ENCODE results near the gene KNSTRN.

KNSTRN gene

DNA sequence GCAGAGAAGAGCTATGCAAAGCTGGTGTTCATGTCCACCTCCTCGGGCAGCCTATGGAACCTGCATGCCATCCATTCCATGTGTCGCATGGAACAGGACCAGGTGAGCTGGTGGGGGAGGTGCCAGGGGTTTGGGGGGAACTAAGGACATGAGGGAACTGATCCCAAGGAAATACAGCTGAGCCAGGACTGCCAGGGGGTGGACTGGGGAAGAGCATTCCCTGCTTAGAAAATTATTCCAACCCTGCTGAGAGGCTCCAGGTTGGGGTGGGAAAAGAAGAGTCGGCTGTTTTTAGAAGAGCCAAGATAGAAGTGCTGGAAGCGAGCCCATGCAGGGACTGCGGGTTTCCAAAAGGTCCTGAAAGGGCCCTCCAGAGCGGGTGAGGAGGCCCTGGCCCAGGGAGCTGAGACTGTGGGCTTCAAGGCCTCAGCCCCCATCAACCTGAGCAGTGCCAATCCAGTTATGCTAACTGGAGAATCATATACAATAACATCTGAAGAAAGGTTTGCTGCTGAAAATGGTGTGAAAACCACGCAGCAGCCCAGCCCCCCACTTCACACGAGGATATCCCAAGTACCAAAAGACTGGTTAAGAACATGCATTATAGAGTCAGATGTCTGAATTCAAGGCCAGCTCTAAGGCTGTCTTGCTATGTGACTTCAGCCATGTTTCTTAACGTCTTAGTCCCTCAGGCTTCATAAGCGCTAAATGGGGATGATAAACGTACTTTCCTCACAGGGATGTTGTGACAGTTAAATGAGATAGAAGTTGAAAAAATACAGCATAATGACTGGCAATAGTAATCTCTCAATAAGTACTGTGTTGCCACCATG is 16.7 kb upstream of the KNSTRN start:
- no peak for DNase-seq (ENCODE audit: low spot score)
- TF ChIP-seq, protein P1, sequence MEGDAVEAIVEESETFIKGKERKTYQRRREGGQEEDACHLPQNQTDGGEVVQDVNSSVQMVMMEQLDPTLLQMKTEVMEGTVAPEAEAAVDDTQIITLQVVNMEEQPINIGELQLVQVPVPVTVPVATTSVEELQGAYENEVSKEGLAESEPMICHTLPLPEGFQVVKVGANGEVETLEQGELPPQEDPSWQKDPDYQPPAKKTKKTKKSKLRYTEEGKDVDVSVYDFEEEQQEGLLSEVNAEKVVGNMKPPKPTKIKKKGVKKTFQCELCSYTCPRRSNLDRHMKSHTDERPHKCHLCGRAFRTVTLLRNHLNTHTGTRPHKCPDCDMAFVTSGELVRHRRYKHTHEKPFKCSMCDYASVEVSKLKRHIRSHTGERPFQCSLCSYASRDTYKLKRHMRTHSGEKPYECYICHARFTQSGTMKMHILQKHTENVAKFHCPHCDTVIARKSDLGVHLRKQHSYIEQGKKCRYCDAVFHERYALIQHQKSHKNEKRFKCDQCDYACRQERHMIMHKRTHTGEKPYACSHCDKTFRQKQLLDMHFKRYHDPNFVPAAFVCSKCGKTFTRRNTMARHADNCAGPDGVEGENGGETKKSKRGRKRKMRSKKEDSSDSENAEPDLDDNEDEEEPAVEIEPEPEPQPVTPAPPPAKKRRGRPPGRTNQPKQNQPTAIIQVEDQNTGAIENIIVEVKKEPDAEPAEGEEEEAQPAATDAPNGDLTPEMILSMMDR (IDR thresholded peaks at IDR 0.05; ENCODE audit: extremely low read depth, insufficient read depth, missing control alignments) = no peak
- in situ Hi-C loops (cut with MboI; ENCODE audit: low pct_unique_long_range_greater_than_20kb, low sequenced_read_pairs, unreplicated experiment) = no loop called here

DNA sequence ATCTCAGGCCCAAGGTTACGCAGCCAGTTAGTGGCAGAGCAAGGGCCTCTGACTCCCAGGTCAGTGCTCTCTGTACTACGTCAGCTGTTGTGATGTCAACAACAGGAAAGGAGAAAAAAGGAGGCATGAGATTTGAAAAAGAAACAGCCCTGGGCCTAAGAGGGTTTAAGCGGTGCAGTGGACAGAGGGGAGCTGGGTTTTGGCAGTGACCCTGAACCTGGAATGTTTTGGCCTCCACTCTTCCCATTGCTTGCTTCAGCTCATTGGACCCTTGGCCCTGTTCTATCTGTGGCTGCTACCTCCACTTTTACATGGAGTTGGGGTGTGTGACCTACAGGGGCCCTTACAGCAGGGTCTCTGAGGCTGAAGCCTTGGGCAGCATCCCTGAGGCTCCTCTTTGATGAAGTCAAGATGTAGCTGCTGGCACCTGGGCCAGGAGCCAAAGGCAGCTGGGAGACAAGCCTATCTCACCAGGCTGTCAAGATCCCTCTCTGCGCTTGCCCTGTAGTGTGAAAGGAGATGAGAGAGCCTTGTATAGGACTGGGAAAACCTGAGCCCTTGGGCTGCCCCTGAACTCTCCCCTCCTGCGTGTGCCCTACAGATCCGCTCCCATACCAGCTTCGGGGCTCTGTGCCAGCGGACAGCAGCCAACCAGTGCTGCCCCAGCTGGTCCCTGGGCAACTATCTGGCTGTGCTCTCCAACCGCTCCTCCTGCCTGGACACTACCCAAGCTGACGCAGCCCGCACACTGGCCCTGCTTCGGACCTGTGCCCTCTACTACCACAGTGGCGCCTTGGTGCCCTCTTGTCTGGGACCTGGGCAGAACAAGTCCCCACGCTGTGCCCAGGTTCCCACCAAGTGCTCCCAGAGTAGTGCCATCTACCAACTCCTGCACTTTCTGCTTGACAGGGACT is 15.8 kb upstream of the KNSTRN start:
- TF ChIP-seq, protein P1 (IDR thresholded peaks at IDR 0.05; ENCODE audit: extremely low read depth, insufficient read depth, missing control alignments) = no peak
- in situ Hi-C loops (cut with MboI; ENCODE audit: low pct_unique_long_range_greater_than_20kb, low sequenced_read_pairs, unreplicated experiment) = no loop called here
- DNase-seq (ENCODE audit: low spot score) = no peak

GRCh38 chr15:40367371-40367685 is 15.2 kb upstream of the KNSTRN start:
- DNase-seq (ENCODE audit: low spot score) = no peak
- TF ChIP-seq, protein P1 (IDR thresholded peaks at IDR 0.05; ENCODE audit: extremely low read depth, insufficient read depth, missing control alignments) = no peak
- in situ Hi-C loops (cut with MboI; ENCODE audit: low pct_unique_long_range_greater_than_20kb, low sequenced_read_pairs, unreplicated experiment) = no loop called here

GRCh38 chr15:40367686-40368611 is 14.6 kb upstream of the KNSTRN start:
- DNase-seq (ENCODE audit: low spot score) = peak; percentile 95

GRCh38 chr15:40368719-40369473 is 13.6 kb upstream of the KNSTRN start:
- in situ Hi-C loops (cut with MboI; ENCODE audit: low pct_unique_long_range_greater_than_20kb, low sequenced_read_pairs, unreplicated experiment) = no loop called here
- DNase-seq (ENCODE audit: low spot score) = no peak
- TF ChIP-seq, protein P1 (IDR thresholded peaks at IDR 0.05; ENCODE audit: extremely low read depth, insufficient read depth, missing control alignments) = no peak

More at GRCh38 chr15:40367686-40368611, 14.6 kb upstream of the KNSTRN start:
- in situ Hi-C loops (cut with MboI; ENCODE audit: low pct_unique_long_range_greater_than_20kb, low sequenced_read_pairs, unreplicated experiment) = no loop called here
- TF ChIP-seq, protein P1 (IDR thresholded peaks at IDR 0.05; ENCODE audit: extremely low read depth, insufficient read depth, missing control alignments) = peak; percentile 86
